Hematopoietic multipotent progenitor cell treated with erythropoietin and hydrocortisone succinate and interleukin-3 and kit ligand, for 4 days (in vitro differentiated cells): ENCODE data around the gene PDLIM4.

Experiments
- DNase-seq: peaks from one replicate; pipeline ENCODE4 v3.0.0-alpha.2; 2015

Gene PDLIM4

GRCh38 chr5:132313961-132314432, 56.5 kb downstream of the PDLIM4 start:
- DNase-seq, result peak; percentile 77

- DNase-seq, result peak; percentile 86
Observed at GRCh38 chr5:132315529-132316067, 58.1 kb downstream of the PDLIM4 start.

GRCh38 chr5:132319975-132320374, 62.5 kb downstream of the PDLIM4 start:
- no peak for DNase-seq

GRCh38 chr5:132321109-132321721, 63.7 kb downstream of the PDLIM4 start:
- no peak for DNase-seq

GRCh38 chr5:132322266-132322665, 64.8 kb downstream of the PDLIM4 start:
- no peak for DNase-seq
